Fibroblast of lung (primary cell): ENCODE results near the gene EWSR1. TPM values are rescaled to one million over a fixed set of nuclear protein-coding genes. Genes with fewer than 3 reads are reported as not detected.

ENCODE experiments used
- DNase-seq, 2 donors: peaks; one replicate each; pipeline versions ENCODE4 v3.0.0 to v3.0.0-alpha.2; 2010; ENCODE audit warnings: low read depth in 2 of 2
- H2AFZ ChIP-seq: 2 replicates; pipeline ENCODE4 v1.5.1; 2012; ENCODE audit warnings: low read length, control low read depth, inconsistent platforms
- H3K27ac ChIP-seq: 2 replicates; pipeline ENCODE4 v1.5.1; 2011; ENCODE audit warnings: low read length, control low read depth; ENCODE audit not compliant: insufficient read depth
- H3K27me3 ChIP-seq: 2 replicates; pipeline ENCODE4 v1.5.1; 2011; ENCODE audit warnings: mild to moderate bottlenecking, low read length; ENCODE audit not compliant: control insufficient read depth, insufficient read depth
- H3K36me3 ChIP-seq: 2 replicates; pipeline ENCODE4 v1.5.1; 2011; ENCODE audit warnings: low read length; ENCODE audit not compliant: control insufficient read depth, insufficient read depth
- H3K4me1 ChIP-seq: 2 replicates; pipeline ENCODE4 v1.5.1; 2011; ENCODE audit warnings: low read length; ENCODE audit not compliant: control insufficient read depth, insufficient read depth; ENCODE audit errors: extremely low read depth
- H3K4me2 ChIP-seq: 2 replicates; pipeline ENCODE4 v1.5.1; 2011; ENCODE audit warnings: low read length, control low read depth; ENCODE audit not compliant: insufficient read depth; ENCODE audit errors: extremely low read depth
- H3K4me3 ChIP-seq, 4 experiments: fragments of 200-600 bp in 1 of 4; sonication (generic) in 1 of 4; replicated peaks in 1 of 4; 2 replicates each; pipeline ENCODE4 v1.5.1; 2011 to 2016; ENCODE audit warnings: low read length in 4 of 4, low read depth in 3 of 4, mild to moderate bottlenecking in 3 of 4, control low read depth in 2 of 4, inconsistent platforms in 1 of 4, mixed read lengths in 1 of 4; ENCODE audit not compliant: insufficient read depth in 1 of 4; ENCODE audit errors: control extremely low read depth in 1 of 4
- H3K79me2 ChIP-seq: 2 replicates; pipeline ENCODE4 v1.5.1; 2012; ENCODE audit warnings: mild to moderate bottlenecking, low read length, inconsistent platforms; ENCODE audit not compliant: control insufficient read depth, insufficient read depth
- H3K9ac ChIP-seq: 2 replicates; pipeline ENCODE4 v1.5.1; 2011; ENCODE audit warnings: mild to moderate bottlenecking, low read length, control low read depth; ENCODE audit not compliant: insufficient read depth
- H3K9me3 ChIP-seq: 2 replicates; pipeline ENCODE4 v1.5.1; 2012; ENCODE audit warnings: low read depth, low read length; ENCODE audit not compliant: control insufficient read depth, insufficient read depth
- H4K20me1 ChIP-seq: 2 replicates; pipeline ENCODE4 v1.5.1; 2011; ENCODE audit warnings: low read length; ENCODE audit not compliant: control insufficient read depth, insufficient read depth; ENCODE audit errors: extremely low read depth
- EZH2 ChIP-seq: IDR thresholded peaks from 2 replicates; pipeline ENCODE4 v1.5.1; 2012; ENCODE audit warnings: low read length, control low read depth, mild to moderate bottlenecking; ENCODE audit errors: missing control alignments
- polyA plus RNA-seq, 2 donors: library from polyadenylated mRNA; depleted of rRNA in 1 of 2; stranded (reverse) in 1 of 2; unstranded in 1 of 2; fragments of >200 nt; gene quantifications; 2 replicates each; pipeline ENCODE4 v1.2.1, GENCODE V29; 2011 to 2012; ENCODE audit warnings: missing spikeins in 1 of 2
- total RNA-seq: library from RNA; depleted of rRNA; stranded (reverse); fragments of >200 nt; gene quantifications from 2 replicates; pipeline ENCODE4 v1.2.1, GENCODE V29; 2014
- TF ChIP-seq, protein P1 (sequence below), 2 donors: IDR thresholded peaks in 1 of 2; conservative IDR thresholded peaks in 1 of 2; 1 replicate in 1 of 2; 2 replicates in 1 of 2; pipeline ENCODE4 v1.5.1; 2011 to 2012; ENCODE audit warnings: low read length in 2 of 2, control low read depth in 1 of 2, inconsistent platforms in 1 of 2, low read depth in 1 of 2, mild to moderate bottlenecking in 1 of 2

The EWSR1 gene
- total and polyA plus RNA-seq, 2 donors (not counting 1 experiment from before 2014, with no cell fraction given) = 150 to 172 TPM

DNA sequence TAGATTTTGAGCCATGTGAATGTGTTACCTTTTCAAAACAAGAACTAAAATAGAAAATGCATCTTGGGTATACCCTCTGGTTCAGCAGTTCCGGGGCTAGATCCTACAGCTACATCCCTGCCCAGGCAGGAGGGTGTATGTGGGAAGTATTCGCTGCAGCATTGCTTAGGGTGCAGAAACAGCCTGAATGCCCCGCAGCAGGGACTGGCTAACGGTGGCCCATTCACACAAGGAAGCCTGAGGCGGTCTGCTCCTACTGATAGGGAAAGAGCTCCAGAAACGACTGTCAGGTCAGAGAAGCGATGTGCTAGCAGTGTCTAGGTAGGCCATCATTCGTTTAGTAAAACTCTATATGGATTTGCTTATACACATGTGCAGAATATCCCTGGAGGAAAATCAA, 57.3 kb downstream of the EWSR1 start:
- DNase-seq = no peak

DNA sequence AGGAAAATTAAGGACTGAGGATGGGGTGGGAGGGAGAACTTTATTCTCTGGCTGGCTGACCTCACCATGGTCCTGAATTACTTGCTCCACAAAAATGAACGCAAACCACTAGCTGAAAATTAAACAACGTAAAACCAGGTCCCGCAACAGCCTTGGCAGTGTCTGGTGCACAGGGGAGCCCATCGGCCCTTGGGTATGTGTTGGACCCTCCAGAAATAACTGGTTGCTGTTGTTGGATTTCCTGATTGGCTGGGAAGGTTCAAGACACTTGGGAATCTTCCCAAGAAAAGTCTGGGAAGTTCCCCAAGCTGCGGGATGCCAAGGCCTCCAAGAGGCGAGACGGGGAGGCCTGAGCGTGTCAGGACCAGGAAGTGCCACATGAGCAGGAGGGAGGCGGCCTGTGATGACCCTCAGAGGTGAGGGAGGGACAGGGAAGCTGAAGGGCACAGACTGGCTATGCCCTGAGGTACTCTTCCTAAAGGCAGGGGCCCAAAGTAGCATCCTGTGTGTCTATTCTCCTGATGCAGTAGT, 57.8 kb downstream of the EWSR1 start:
- H3K36me3 ChIP-seq = peaks cover 12% of the 10 kb centered on the region
- DNase-seq = no peak
- TF ChIP-seq, protein P1, sequence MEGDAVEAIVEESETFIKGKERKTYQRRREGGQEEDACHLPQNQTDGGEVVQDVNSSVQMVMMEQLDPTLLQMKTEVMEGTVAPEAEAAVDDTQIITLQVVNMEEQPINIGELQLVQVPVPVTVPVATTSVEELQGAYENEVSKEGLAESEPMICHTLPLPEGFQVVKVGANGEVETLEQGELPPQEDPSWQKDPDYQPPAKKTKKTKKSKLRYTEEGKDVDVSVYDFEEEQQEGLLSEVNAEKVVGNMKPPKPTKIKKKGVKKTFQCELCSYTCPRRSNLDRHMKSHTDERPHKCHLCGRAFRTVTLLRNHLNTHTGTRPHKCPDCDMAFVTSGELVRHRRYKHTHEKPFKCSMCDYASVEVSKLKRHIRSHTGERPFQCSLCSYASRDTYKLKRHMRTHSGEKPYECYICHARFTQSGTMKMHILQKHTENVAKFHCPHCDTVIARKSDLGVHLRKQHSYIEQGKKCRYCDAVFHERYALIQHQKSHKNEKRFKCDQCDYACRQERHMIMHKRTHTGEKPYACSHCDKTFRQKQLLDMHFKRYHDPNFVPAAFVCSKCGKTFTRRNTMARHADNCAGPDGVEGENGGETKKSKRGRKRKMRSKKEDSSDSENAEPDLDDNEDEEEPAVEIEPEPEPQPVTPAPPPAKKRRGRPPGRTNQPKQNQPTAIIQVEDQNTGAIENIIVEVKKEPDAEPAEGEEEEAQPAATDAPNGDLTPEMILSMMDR (conservative IDR thresholded peaks at IDR 0.05 in 1 of 2, IDR thresholded peaks at IDR 0.05 in 1 of 2; ENCODE audit: low read depth in 1 of 2, low read length in 2 of 2) = no peak
- no peak for TF ChIP-seq EZH2
- H3K9me3 ChIP-seq = no peaks in the 10 kb centered on the region
- no peak overlapping the region for H3K4me3 ChIP-seq
- H3K27me3 ChIP-seq = no peaks in the 10 kb centered on the region
- no peaks in the 10 kb centered on the region for H4K20me1 ChIP-seq
- H3K27ac ChIP-seq = no peak overlapping the region
- H3K4me1 ChIP-seq = peaks cover 2% of the 10 kb centered on the region
- no peak overlapping the region for H3K9ac ChIP-seq
- no peak overlapping the region for H2AFZ ChIP-seq
- H3K79me2 ChIP-seq = no peaks in the 10 kb centered on the region
- H3K4me2 ChIP-seq = no peak overlapping the region

More for the DNA sequence above, 57.3 kb downstream of the EWSR1 start:
- TF ChIP-seq, protein P1 (conservative IDR thresholded peaks at IDR 0.05 in 1 of 2, IDR thresholded peaks at IDR 0.05 in 1 of 2; ENCODE audit: low read depth in 1 of 2, low read length in 2 of 2) = no peak
- no peak for TF ChIP-seq EZH2
- Histone ChIP-seq H3K9ac (no peak overlapping the region), H3K79me2 (no peaks in the 10 kb centered on the region), H3K4me1 (no peaks in the 10 kb centered on the region), H3K9me3 (no peaks in the 10 kb centered on the region), H4K20me1 (no peaks in the 10 kb centered on the region), H2AFZ (no peak overlapping the region), H3K27ac (no peak overlapping the region), H3K4me2 (no peak overlapping the region), H3K4me3 (no peak overlapping the region), H3K27me3 (no peaks in the 10 kb centered on the region), H3K36me3 (peaks cover 12% of the 10 kb centered on the region)

DNA sequence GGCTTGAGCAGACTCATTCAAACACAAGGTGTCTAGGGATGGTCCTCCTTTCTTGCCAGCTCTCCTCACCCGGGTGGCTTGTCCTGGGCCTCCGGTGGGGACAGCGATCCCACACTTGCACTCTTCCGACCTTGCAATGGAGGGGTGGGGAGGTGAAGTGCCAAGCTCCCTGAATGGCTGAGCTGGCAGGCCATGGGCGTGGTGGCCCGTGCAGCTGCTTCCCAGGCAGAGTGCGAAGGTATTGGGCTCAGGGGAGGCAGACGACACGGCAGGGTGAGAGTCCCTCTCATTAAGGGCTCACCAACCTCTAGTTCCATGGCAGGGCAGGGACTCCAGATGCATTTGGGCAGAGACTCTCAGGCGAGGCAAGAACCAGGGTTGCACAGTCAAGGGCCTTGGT, 58.4 kb downstream of the EWSR1 start:
- Histone ChIP-seq H3K9ac (no peak overlapping the region), H3K27ac (no peak overlapping the region), H3K4me3 (no peak overlapping the region), H3K36me3 (peaks cover 12% of the 10 kb centered on the region), H4K20me1 (no peaks in the 10 kb centered on the region), H2AFZ (no peak overlapping the region), H3K4me2 (no peak overlapping the region), H3K79me2 (no peaks in the 10 kb centered on the region), H3K4me1 (peaks cover 8% of the 10 kb centered on the region), H3K27me3 (no peaks in the 10 kb centered on the region), H3K9me3 (no peaks in the 10 kb centered on the region)
- TF ChIP-seq, protein P1 (conservative IDR thresholded peaks at IDR 0.05 in 1 of 2, IDR thresholded peaks at IDR 0.05 in 1 of 2; ENCODE audit: low read depth in 1 of 2, low read length in 2 of 2) = no peak
- no peak for TF ChIP-seq EZH2
- no peak for DNase-seq
